Measurements from ENCODE around the gene BFSP1.

BFSP1 gene

DNA sequence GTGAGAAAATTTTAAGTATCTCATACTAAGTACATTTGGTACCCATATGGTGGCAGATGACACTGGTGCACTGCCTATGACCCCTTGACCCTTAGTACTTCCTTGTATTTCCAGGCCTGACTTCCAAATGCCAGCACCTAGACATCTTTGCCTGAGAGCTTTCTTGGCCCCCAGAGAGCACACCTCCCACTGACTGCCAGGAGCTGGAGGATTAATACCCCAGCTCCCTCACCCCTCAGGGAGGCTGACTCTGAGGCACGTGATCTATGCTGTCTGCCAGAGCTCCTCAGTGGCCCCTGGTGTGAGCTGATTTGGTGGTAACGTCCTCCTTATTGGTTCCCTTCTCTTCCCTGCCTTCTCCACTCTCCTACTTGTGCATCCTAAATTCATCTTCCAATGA, 38.0 kb downstream of the BFSP1 start:
- no peak for DNase-seq

GRCh38 chr20:17491488-17491887, 39.7 kb downstream of the BFSP1 start:
- DNase-seq, result no peak

DNA sequence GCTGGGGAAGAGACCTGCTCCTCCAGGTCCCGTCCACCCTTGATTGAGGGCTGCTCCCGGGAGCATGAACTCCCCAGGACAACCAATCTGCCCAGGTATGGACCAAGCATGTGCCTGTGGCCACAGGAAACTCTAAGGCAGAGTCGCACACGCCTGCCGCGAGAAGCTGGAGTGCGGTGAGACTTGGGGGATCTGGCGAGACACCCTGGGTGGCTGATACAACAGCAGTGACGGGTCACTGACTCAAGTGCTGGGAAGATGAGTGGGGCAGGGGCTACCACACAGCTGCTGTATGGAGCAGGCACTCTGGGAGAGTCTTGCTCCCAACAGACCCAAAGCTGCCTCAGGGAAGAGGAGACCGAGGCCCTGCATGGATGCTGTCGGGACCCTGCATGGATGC, 40.1 kb downstream of the BFSP1 start:
- no peak for DNase-seq

DNA sequence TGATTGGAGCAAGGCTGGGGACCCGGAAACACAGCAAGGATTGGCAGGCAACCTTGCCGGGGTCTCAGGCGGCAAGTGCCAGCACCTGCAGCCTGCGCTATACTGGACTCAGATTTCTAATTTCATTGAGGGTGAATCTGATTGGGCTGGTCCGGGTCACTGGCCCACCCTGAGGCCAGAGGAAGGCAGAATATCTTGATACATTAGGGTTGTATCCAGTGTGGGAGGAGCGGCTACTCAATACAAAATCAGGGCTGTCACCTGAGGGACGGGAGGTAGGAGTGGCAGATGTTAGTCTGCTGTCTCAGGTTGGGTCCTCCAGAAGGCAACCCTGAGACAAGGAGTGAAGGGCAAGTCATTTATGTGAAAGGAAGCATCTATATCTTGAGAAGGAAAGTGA, 40.7 kb downstream of the BFSP1 start:
- no peak for DNase-seq

DNA sequence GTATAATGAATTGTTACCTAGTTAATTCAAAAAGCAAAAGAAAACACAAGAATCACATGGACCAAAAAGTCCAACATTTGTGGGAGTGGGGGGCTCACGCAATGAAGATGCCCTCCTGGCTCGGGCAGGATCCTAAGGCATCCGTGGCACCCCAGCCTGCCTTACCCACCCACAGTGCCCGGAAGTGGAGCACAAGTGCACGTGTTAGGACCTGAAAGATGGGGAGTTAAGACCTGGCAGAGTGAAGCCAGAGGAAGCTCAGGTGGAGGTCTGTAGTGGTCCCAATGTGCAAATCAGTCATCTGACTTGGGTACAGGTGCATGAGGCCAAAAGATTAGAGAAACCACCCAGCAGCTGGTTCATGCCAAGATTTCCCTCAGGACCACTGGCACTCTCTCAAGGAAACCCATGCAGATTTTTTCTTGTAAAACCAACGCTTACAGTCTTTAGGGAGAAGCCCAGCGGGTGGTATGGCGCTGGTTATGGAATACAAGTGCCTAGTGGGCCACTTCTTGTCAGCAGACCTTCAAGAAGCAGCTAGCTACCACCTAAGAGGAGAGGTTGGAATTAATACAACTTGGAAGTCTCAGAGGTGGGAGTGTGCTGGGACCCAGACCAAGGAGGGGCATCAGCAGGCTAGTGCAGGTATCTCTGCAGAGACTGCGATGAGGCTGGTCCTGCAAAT, 42.1 kb downstream of the BFSP1 start:
- DNase-seq, result no peak

DNA sequence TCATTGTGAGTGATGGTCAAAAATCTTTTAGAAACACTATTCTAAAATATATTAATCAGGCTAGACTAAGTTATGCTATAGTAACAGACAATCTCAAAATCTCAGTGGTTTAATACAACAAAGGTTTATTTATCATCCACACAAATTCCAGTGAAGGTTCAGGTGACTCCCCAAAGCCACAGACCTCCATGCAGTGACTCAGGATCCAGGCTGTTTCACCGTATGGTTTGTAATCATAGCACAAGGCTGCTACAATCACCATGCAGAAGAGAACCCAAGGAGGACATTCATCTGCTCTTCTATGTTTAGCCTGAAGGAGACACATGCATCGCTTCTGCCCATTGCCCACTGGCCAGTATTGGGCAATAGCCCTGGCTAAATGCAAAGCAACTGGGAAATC, 46.2 kb downstream of the BFSP1 start:
- no peak for DNase-seq

GRCh38 chr20:17482536-17482935, 48.6 kb downstream of the BFSP1 start:
- DNase-seq, result no peak

- no peak for DNase-seq
Measured at GRCh38 chr20:17481661-17482060, 49.5 kb downstream of the BFSP1 start.

DNA sequence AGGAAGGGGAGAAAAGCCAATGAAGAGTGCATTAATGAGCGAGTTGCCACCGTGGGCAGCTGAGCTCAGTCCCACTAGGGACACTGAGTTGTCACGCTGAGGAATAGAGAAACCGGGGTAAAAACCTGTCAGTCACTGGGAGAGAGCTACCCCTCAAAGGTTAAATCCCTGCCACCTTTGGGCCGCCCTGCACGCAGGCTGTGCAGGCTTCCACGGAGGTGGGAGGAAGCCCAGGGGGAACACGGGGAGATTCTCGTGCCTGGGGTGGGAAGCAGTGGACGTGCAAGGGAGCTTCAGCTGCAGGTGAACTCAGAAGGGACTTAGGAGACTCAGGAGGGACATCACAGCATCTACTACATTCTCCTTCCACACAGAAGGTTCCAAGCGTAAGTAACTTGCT, 50.5 kb downstream of the BFSP1 start:
- peak in 1 of 2 donors; percentile 4 for DNase-seq

DNA sequence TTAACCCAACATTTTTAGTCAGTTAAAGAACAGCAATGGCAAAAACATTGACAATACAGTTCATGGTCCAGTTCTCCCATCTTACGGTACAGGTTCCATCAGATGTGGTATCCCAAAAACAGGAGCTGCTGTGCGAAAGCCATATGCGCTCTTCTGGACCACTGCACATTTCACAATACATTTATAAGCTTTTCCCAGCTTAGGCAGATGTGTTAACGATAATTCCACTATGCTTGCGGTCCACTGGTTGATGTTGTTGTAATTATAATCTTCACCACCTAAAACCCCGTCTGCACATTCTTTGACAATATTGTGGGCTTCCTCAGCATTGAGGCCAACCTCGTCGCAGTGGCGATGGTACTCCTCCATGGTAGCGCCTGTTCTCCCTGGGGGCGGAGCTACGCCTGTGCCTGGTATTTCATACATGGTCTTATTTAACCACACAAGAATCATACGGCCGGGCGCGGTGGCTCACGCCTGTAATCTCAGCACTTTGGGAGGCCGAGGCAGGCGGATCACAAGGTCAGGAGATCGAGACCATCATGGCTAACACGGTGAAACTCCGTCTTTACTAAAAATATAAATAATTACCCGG, 52.0 kb downstream of the BFSP1 start:
- no peak for DNase-seq

GRCh38 chr20:17473659-17474058, 57.5 kb downstream of the BFSP1 start:
- no peak for DNase-seq

DNA sequence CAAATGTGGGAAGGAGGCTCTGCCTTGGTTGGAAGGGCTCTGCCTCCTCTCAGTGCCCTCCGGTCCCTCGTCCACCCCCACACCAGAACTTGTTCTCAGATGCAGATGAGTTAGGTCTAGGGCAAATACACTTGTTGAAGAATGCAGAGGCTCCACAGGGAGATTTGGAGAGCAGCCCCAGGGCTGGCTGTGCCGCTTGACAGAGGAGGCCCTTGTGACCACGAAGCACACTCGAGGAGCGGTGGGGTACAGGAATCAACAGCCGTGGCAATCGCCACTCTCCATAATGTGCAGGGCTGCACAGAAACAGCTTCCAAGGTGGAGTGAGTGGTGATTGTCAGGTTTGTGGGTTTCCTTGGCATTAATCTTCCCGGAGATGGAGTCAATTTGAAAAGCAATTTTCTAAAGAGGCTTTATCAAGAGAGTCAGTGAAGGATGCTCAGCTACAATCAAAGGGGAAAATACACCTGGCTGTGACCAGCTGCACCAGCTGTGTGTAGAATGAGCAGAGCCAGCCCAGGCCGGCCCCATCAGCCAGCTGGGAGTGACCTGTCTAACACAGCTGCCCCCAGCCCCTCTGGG, 59.5 kb downstream of the BFSP1 start:
- DNase-seq, result no peak

DNA sequence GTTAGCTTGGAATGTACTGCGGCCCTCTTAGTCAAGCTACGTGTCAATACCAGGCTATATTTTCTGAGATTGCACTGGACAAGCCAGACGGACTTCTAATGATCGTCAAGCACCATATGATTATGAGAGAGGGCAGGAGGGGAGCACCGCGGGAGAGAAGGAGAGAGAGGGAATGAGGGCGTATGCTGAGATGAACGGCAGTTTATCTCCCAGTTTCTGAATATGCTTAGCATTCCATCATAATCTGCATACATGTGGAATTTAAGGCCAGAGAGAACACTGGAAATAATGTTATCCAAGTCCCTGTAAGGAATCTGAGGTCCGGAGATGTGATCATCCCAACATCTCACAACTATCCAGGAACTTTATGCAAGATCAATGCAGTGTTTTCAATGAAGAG, 60.2 kb downstream of the BFSP1 start:
- DNase-seq, result no peak

GRCh38 chr20:17470521-17470920, 60.7 kb downstream of the BFSP1 start:
- no peak for DNase-seq

GRCh38 chr20:17469246-17470030, 61.7 kb downstream of the BFSP1 start:
- no peak for DNase-seq

- no peak for DNase-seq
Measured at GRCh38 chr20:17468073-17468840, 62.9 kb downstream of the BFSP1 start.

DNA sequence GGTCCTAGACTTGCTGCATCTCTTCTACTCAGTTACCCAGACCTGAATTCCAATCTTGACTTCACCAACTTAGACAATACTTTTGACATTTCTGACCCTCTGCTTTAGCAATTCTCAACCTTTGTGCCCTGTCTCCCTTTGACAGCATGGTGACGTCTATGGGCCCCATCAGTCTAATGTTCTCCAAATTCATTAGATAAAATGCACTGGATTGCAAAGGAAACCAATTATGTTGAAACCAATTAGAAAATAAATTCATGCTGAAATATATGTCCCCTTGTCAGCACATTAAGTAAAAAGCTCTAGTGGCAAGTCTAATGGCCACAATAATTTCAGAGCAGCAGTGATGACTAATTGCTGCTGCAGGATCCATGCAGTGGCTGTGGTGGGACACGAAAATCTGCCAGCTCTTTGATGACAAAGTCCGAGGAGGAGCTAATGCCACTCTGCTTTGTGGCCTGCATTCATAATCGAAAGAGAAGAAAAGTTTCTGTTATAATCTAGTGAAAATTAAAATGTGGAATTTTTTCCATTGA, 64.0 kb downstream of the BFSP1 start:
- DNase-seq, result no peak

DNA sequence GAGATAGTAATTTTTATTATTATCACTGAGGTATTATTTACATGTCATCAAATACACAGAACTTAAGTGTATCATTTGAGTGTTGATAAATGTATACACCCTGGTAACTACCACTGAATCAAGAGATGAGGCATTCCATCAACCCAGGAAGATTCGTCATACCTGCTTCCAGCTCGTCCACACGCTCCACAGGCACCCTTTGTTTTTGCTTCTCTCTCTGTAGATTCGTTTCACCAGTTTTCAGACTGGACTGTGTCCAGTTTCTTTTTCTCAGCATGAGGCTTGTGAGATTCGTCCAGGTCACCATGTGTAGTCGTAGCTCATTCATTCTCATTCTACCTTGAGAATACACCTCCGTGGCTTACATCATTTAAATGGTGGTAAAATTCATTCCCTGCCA, 64.5 kb downstream of the BFSP1 start:
- DNase-seq, result no peak

- no peak for DNase-seq
Measured at GRCh38 chr20:17465236-17465635, 65.9 kb downstream of the BFSP1 start.

DNA sequence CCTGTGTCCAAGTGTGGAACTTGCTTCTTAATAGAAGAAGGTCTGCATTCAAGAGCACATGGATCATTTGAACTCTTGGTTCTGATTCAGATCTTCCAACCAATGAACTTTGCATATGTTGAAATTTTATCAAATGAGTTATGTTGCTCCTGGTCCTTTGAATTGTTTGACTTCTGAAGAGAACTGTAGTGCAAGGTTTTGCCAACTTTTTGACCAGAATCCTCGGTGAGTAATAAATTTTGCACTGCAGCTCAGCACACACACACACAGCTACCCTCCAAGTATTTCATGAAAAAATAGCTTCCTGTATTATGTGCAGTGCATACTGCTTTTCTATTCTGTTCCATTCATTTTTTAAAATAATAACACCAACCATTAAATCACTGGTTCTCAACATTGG, 67.5 kb downstream of the BFSP1 start:
- DNase-seq, result no peak

- no peak for DNase-seq
Measured at GRCh38 chr20:17461941-17462340, 69.2 kb downstream of the BFSP1 start.

GRCh38 chr20:17460119-17460518, 71.1 kb downstream of the BFSP1 start:
- DNase-seq, result no peak
